ENCODE measurements around the gene FXN. TPM values are rescaled to one million over a fixed set of nuclear protein-coding genes. Genes with fewer than 3 reads are reported as not detected.
A peak's percentile ranks its signal among the peaks of the same experiment; 100 is the strongest.
"Not testable (repeated sequence)": the region's sequence is repeated elsewhere in the genome, so short reads cannot be mapped to it uniquely, and the experiment has no call there.

The FXN gene
- total RNA-seq, 4 donors from 2014 or later: 2.3 to 11.1 (median 5.6) TPM

- 18% methylated on average over 2 of the region's 2 CpGs for WGBS
- H3K9me3 ChIP-seq: no peaks in the 10 kb centered on the region
- no peak overlapping the region for H3K4me3 ChIP-seq
- DNase-seq (ENCODE audit: low spot score in 2 of 2): peak in 1 of 2 donors; percentile 70
- no peaks in the 10 kb centered on the region for H3K27me3 ChIP-seq
- TF ChIP-seq EP300 (IDR thresholded peaks at IDR 0.05) (no peak), POLR2AphosphoS5 (IDR thresholded peaks at IDR 0.05) (no peak), CTCF (IDR thresholded peaks at IDR 0.05) (no peak), POLR2A (IDR thresholded peaks at IDR 0.05) (no peak)
- H3K27ac ChIP-seq: peak overlapping the region; percentile 21
- H3K4me1 ChIP-seq: no peaks in the 10 kb centered on the region
- H3K36me3 ChIP-seq: no peaks in the 10 kb centered on the region
These were observed 69.4 kb downstream of the FXN start for GRCh38 chr9:69104830-69105527.

GRCh38 chr9:69107771-69108170 lies 72.2 kb downstream of the FXN start:
- no peak for DNase-seq (ENCODE audit: low spot score in 2 of 2)
- Histone ChIP-seq H3K4me3 (no peak overlapping the region), H3K9me3 (no peaks in the 10 kb centered on the region), H3K27ac (no peak overlapping the region), H3K4me1 (no peaks in the 10 kb centered on the region), H3K36me3 (no peaks in the 10 kb centered on the region), H3K27me3 (no peaks in the 10 kb centered on the region)
- TF ChIP-seq POLR2A (IDR thresholded peaks at IDR 0.05) (no peak), EP300 (IDR thresholded peaks at IDR 0.05) (no peak), CTCF (IDR thresholded peaks at IDR 0.05) (no peak), POLR2AphosphoS5 (IDR thresholded peaks at IDR 0.05) (no peak)
- 55% methylated on average over 3 of the region's 3 CpGs for WGBS

GRCh38 chr9:69108706-69109105 lies 73.2 kb downstream of the FXN start:
- not testable (repeated sequence) for H3K27me3 ChIP-seq; H3K27ac ChIP-seq; H3K36me3 ChIP-seq; H3K4me3 ChIP-seq; DNase-seq (ENCODE audit: low spot score in 2 of 2); H3K9me3 ChIP-seq; H3K4me1 ChIP-seq
- 95% methylated on average over 14 of the region's 14 CpGs for WGBS

- H3K9me3 ChIP-seq: no peaks in the 10 kb centered on the region
- H3K27me3 ChIP-seq: no peaks in the 10 kb centered on the region
- H3K4me1 ChIP-seq: no peaks in the 10 kb centered on the region
- H3K4me3 ChIP-seq: no peak overlapping the region
- no peak for DNase-seq (ENCODE audit: low spot score in 2 of 2)
- TF ChIP-seq POLR2A (IDR thresholded peaks at IDR 0.05): no peak
- no peak for TF ChIP-seq POLR2AphosphoS5 (IDR thresholded peaks at IDR 0.05)
- TF ChIP-seq EP300 (IDR thresholded peaks at IDR 0.05): no peak
- TF ChIP-seq CTCF (IDR thresholded peaks at IDR 0.05): no peak
- H3K27ac ChIP-seq: no peak overlapping the region
- H3K36me3 ChIP-seq: no peaks in the 10 kb centered on the region
- 82% methylated on average over 4 of the region's 4 CpGs for WGBS
These were observed 73.6 kb downstream of the FXN start for GRCh38 chr9:69109152-69109551.

- not testable (repeated sequence) for DNase-seq (ENCODE audit: low spot score in 2 of 2); H3K27ac ChIP-seq
These were observed 77.1 kb downstream of the FXN start for GRCh38 chr9:69112646-69113045.

GRCh38 chr9:69115621-69116020 lies 80.1 kb downstream of the FXN start:
- H3K27ac ChIP-seq: no peak overlapping the region
- 66% methylated on average over 1 of the region's 1 CpG for WGBS
- DNase-seq (ENCODE audit: low spot score in 2 of 2): no peak
- H3K9me3 ChIP-seq: no peaks in the 10 kb centered on the region
- no peaks in the 10 kb centered on the region for H3K27me3 ChIP-seq
- H3K4me1 ChIP-seq: peaks cover 14% of the 10 kb centered on the region
- no peaks in the 10 kb centered on the region for H3K36me3 ChIP-seq
- no peak overlapping the region for H3K4me3 ChIP-seq
- TF ChIP-seq POLR2AphosphoS5 (IDR thresholded peaks at IDR 0.05): no peak
- no peak for TF ChIP-seq POLR2A (IDR thresholded peaks at IDR 0.05)
- TF ChIP-seq CTCF (IDR thresholded peaks at IDR 0.05): no peak
- TF ChIP-seq EP300 (IDR thresholded peaks at IDR 0.05): no peak

More at GRCh38 chr9:69112646-69113045, 77.1 kb downstream of the FXN start:
- H3K4me1 ChIP-seq, H3K27me3 ChIP-seq, H3K4me3 ChIP-seq, H3K36me3 ChIP-seq, H3K9me3 ChIP-seq: not testable (repeated sequence)
- 94% methylated on average over 17 of the region's 17 CpGs for WGBS
